T follicular helper cell (primary cell): Measurements from ENCODE around the gene CENPP.

Experiments used
- DNase-seq: peaks from one replicate; pipeline ENCODE4 v3.0.0-alpha.2; 2020; ENCODE audit warnings: low read depth

CENPP gene

GRCh38 chr9:92508018-92508820, 182.5 kb downstream of the CENPP start:
- DNase-seq: no peak

- DNase-seq: no peak
Measured at GRCh38 chr9:92509050-92509449, 183.3 kb downstream of the CENPP start.

GRCh38 chr9:92510747-92511146, 185.0 kb downstream of the CENPP start:
- DNase-seq: no peak

- DNase-seq: no peak
Measured at GRCh38 chr9:92512622-92513021, 186.9 kb downstream of the CENPP start.

GRCh38 chr9:92513349-92513748, 187.6 kb downstream of the CENPP start:
- no peak for DNase-seq

- no peak for DNase-seq
Measured at GRCh38 chr9:92514635-92515034, 188.9 kb downstream of the CENPP start.

- DNase-seq: no peak
Measured at GRCh38 chr9:92516521-92516920, 190.8 kb downstream of the CENPP start.

GRCh38 chr9:92517046-92517445, 191.3 kb downstream of the CENPP start:
- DNase-seq: no peak

GRCh38 chr9:92518199-92518598, 192.4 kb downstream of the CENPP start:
- no peak for DNase-seq

- no peak for DNase-seq
Measured at GRCh38 chr9:92520837-92521236, 195.1 kb downstream of the CENPP start.

GRCh38 chr9:92522983-92523970, 197.5 kb downstream of the CENPP start:
- no peak for DNase-seq

GRCh38 chr9:92524881-92525280, 199.1 kb downstream of the CENPP start:
- no peak for DNase-seq

GRCh38 chr9:92525306-92525705, 199.6 kb downstream of the CENPP start:
- no peak for DNase-seq

GRCh38 chr9:92527291-92527828, 201.6 kb downstream of the CENPP start:
- no peak for DNase-seq

GRCh38 chr9:92527832-92528521, 202.2 kb downstream of the CENPP start:
- no peak for DNase-seq

GRCh38 chr9:92528522-92528849, 202.7 kb downstream of the CENPP start:
- no peak for DNase-seq

- DNase-seq: no peak
Measured at GRCh38 chr9:92529124-92529523, 203.4 kb downstream of the CENPP start.

- DNase-seq: no peak
Measured at GRCh38 chr9:92530893-92531292, 205.1 kb downstream of the CENPP start.

GRCh38 chr9:92534204-92534603, 208.5 kb downstream of the CENPP start:
- DNase-seq: no peak

- no peak for DNase-seq
Measured at GRCh38 chr9:92534674-92535073, 208.9 kb downstream of the CENPP start.

- no peak for DNase-seq
Measured at GRCh38 chr9:92535940-92536850, 210.4 kb downstream of the CENPP start, which contains the start of gene ECM2. Gene ECM2, minus strand, starts transcription at chr9:92535990. Its CDS starts 13,124 bp downstream, at chr9:92522866.
